H1 (cell line): ENCODE data around the gene SYT14. TPM values are rescaled to one million over a fixed set of nuclear protein-coding genes. Genes with fewer than 3 reads are reported as not detected.

Source experiments
- CTCF ChIP-seq, 3 experiments: IDR thresholded peaks; 1 replicate in 2 of 3; 2 replicates in 1 of 3; pipeline versions ENCODE4 v1.5.1 to v1.6.1; 2011; ENCODE audit warnings: low read length in 3 of 3, mild to moderate bottlenecking in 3 of 3, inconsistent platforms in 2 of 3, low read depth in 1 of 3, moderate library complexity in 1 of 3; ENCODE audit not compliant: insufficient read depth in 1 of 3; ENCODE audit errors: control extremely low read depth in 1 of 3
- ZNF274 ChIP-seq: IDR thresholded peaks from 2 replicates; pipeline ENCODE4 v1.7.0; 2012; ENCODE audit warnings: low read length, borderline replicate concordance; ENCODE audit errors: extremely low read depth
- polyA plus RNA-seq, 7 experiments: library from polyadenylated mRNA; depleted of rRNA in 3 of 7; stranded (reverse) in 5 of 7; unstranded in 2 of 7; fragments of >200 nt in 5 of 7; fragments of 200-250 nt in 2 of 7; gene quantifications; 1 replicate in 5 of 7; 2 replicates in 1 of 7; 4 replicates in 1 of 7; pipeline versions ENCODE4 v1.2.1 to v1.2.3, GENCODE V29; 2011 to 2013; ENCODE audit warnings: missing spikeins in 2 of 7, mixed read lengths in 2 of 7
- total RNA-seq: library from RNA; stranded (reverse); fragmentation: NEBNext Ultra II Directional; extraction: Animal tissue kit (Norgen Biotek cat#: 25700); gene quantifications from 2 replicates; pipeline ENCODE4 v1.2.1, GENCODE V29; 2021

Gene SYT14
- total and polyA plus RNA-seq, 2 of the 8 experiments (the other 6 are each of a cell fraction or from before 2014, with no cell fraction given): 2.3 to 18.4 TPM

DNA sequence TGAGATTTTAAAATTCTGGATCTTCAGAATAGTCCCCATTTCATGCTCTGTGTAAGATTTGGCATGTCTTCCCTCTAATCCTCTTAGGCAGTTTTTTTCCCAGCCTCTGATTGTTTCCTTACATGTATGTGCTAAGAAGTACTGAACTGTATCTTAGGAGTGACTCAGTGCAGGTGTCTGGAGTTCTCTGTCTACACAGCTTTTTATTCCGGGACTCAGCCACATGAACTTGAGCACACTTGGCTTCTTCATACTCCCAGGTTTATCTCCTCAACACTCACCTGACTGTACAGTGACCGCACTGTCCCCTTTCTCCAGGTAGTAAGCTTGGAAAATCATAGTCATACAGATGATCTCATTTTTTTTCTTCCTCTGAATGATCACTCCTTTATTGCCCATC, 50.7 kb downstream of the SYT14 start (continued):
- TF ChIP-seq CTCF (IDR thresholded peaks at IDR 0.05; ENCODE audit: control extremely low read depth in 1 of 3, insufficient read depth in 1 of 3, low read depth in 1 of 3, low read length in 3 of 3): no peak
- no peak for TF ChIP-seq ZNF274
